Trophoblast cell (in vitro differentiated cells and primary cell): ENCODE data around the gene ZNF688.

Experiments used
- DNase-seq, 2 donors: peaks; one replicate each; pipeline ENCODE4 v3.0.0-alpha.2; 2016
- H2AFZ ChIP-seq: 2 replicates; pipeline ENCODE4 v1.6.1; 2013; ENCODE audit warnings: low read length, moderate library complexity, mild to moderate bottlenecking; ENCODE audit not compliant: insufficient read depth, poor library complexity
- H2AK5ac ChIP-seq: 2 replicates; pipeline ENCODE4 v1.6.1; 2013; ENCODE audit warnings: mild to moderate bottlenecking, low read length
- H2BK120ac ChIP-seq: 2 replicates; pipeline ENCODE4 v1.6.1; 2013; ENCODE audit warnings: low read length, mild to moderate bottlenecking, moderate library complexity; ENCODE audit not compliant: insufficient read depth, poor library complexity
- H2BK12ac ChIP-seq: 2 replicates; pipeline ENCODE4 v1.6.1; 2013; ENCODE audit warnings: mild to moderate bottlenecking, low read length, moderate library complexity
- H2BK5ac ChIP-seq: 2 replicates; pipeline ENCODE4 v1.6.1; 2013; ENCODE audit warnings: low read length, low read depth, moderate library complexity, mild to moderate bottlenecking; ENCODE audit not compliant: poor library complexity
- H3K14ac ChIP-seq: 2 replicates; pipeline ENCODE4 v1.6.1; 2013; ENCODE audit warnings: mild to moderate bottlenecking, low read length
- H3K18ac ChIP-seq: 2 replicates; pipeline ENCODE4 v1.6.1; 2013; ENCODE audit warnings: mild to moderate bottlenecking, low read length
- H3K23ac ChIP-seq: 2 replicates; pipeline ENCODE4 v1.6.1; 2013; ENCODE audit warnings: low read length
- H3K27ac ChIP-seq: 2 replicates; pipeline ENCODE4 v1.5.1; 2013; ENCODE audit warnings: low read depth, mild to moderate bottlenecking, inconsistent platforms, low read length, moderate library complexity
- H3K27me3 ChIP-seq: 2 replicates; pipeline ENCODE4 v1.6.1; 2013; ENCODE audit warnings: inconsistent platforms, mild to moderate bottlenecking, low read length, moderate library complexity; ENCODE audit not compliant: insufficient read depth
- H3K36me3 ChIP-seq, 2 experiments: 1 replicate in 1 of 2; 2 replicates in 1 of 2; pipeline ENCODE4 v1.6.1; 2013; ENCODE audit warnings: low read length in 2 of 2, mild to moderate bottlenecking in 2 of 2, moderate library complexity in 1 of 2; ENCODE audit not compliant: insufficient read depth in 2 of 2, control insufficient read depth in 1 of 2
- H3K4ac ChIP-seq: 2 replicates; pipeline ENCODE4 v1.6.1; 2013; ENCODE audit warnings: low read depth, mild to moderate bottlenecking, low read length, moderate library complexity
- H3K4me1 ChIP-seq, 2 experiments: 1 replicate in 1 of 2; 2 replicates in 1 of 2; pipeline ENCODE4 v1.6.1; 2013; ENCODE audit warnings: low read length in 2 of 2, mild to moderate bottlenecking in 2 of 2, moderate library complexity in 1 of 2; ENCODE audit not compliant: insufficient read depth in 2 of 2, control insufficient read depth in 1 of 2
- H3K4me2 ChIP-seq: 2 replicates; pipeline ENCODE4 v1.6.1; 2013; ENCODE audit warnings: inconsistent platforms, mild to moderate bottlenecking, low read length, moderate library complexity
- H3K4me3 ChIP-seq: 2 replicates; pipeline ENCODE4 v1.5.1; 2013; ENCODE audit warnings: mild to moderate bottlenecking, low read depth, low read length, inconsistent platforms
- H3K79me1 ChIP-seq: one replicate; pipeline ENCODE4 v1.6.1; 2013; ENCODE audit warnings: low read length
- H3K79me2 ChIP-seq: 2 replicates; pipeline ENCODE4 v1.6.1; 2013; ENCODE audit warnings: low read length, mild to moderate bottlenecking; ENCODE audit not compliant: control insufficient read depth, insufficient read depth, poor library complexity
- H3K9ac ChIP-seq: 2 replicates; pipeline ENCODE4 v1.6.1; 2013; ENCODE audit warnings: mild to moderate bottlenecking, low read length
- H3K9me3 ChIP-seq: 2 replicates; pipeline ENCODE4 v1.6.1; 2013; ENCODE audit warnings: low read depth, mild to moderate bottlenecking, control low read depth, inconsistent platforms, low read length; ENCODE audit not compliant: insufficient read depth
- H4K12ac ChIP-seq: 2 replicates; pipeline ENCODE4 v1.6.1; 2013; ENCODE audit warnings: low read depth, mild to moderate bottlenecking, low read length, moderate library complexity
- H4K8ac ChIP-seq: 2 replicates; pipeline ENCODE4 v1.6.1; 2013; ENCODE audit warnings: low read depth, mild to moderate bottlenecking, low read length, moderate library complexity
- H4K91ac ChIP-seq: one replicate; pipeline ENCODE4 v1.6.1; 2013; ENCODE audit warnings: low read depth, mild to moderate bottlenecking, low read length, moderate library complexity
- WGBS: extraction: QIAGEN DNeasy Blood & Tissue Kit; methylation state at CpG from one replicate; pipeline ENCODE4 v1.1.7; 2013; ENCODE audit warnings: missing lambda C conversion rate; ENCODE audit not compliant: insufficient read length, insufficient coverage; ENCODE audit errors: extremely low coverage; 5-methylcytosine and 5-hydroxymethylcytosine counted together

ZNF688 gene

GRCh38 chr16:30533146-30533522 is 38.4 kb downstream of the ZNF688 start:
- H3K14ac ChIP-seq: no peak overlapping the region
- H3K36me3 ChIP-seq: peaks cover 11 to 13% of the 10 kb centered on the region in 2 experiments
- no peak overlapping the region for H3K4me3 ChIP-seq
- H4K91ac ChIP-seq: no peak overlapping the region
- H4K8ac ChIP-seq: no peak overlapping the region
- peaks cover 9% of the 10 kb centered on the region for H3K79me2 ChIP-seq
- H2BK5ac ChIP-seq: no peak overlapping the region
- no peak overlapping the region for H2AFZ ChIP-seq
- no peak overlapping the region for H2AK5ac ChIP-seq
- H3K23ac ChIP-seq: no peak overlapping the region
- peaks cover 18% of the 10 kb centered on the region for H3K79me1 ChIP-seq
- H2BK12ac ChIP-seq: no peak overlapping the region
- no peak overlapping the region for H3K4ac ChIP-seq
- H4K12ac ChIP-seq: no peak overlapping the region
- peaks cover 9 to 24% of the 10 kb centered on the region in 2 experiments for H3K4me1 ChIP-seq
- no peak overlapping the region for H3K9ac ChIP-seq
- H3K27ac ChIP-seq: no peak overlapping the region
- DNase-seq: peak; percentile 53 to 66
- no peak overlapping the region for H3K4me2 ChIP-seq
- H3K27me3 ChIP-seq: no peaks in the 10 kb centered on the region
- H3K9me3 ChIP-seq: no peaks in the 10 kb centered on the region
- H2BK120ac ChIP-seq: no peak overlapping the region
- H3K18ac ChIP-seq: no peak overlapping the region
- no CpG with 5 or more reads among the region's 11 CpGs for WGBS

GRCh38 chr16:30532285-30533145 is 39.0 kb downstream of the ZNF688 start:
- Histone ChIP-seq H3K18ac (peak overlapping the region; percentile 42), H3K4ac (no peak overlapping the region), H2BK120ac (no peak overlapping the region), H3K36me3 (peaks cover 11 to 13% of the 10 kb centered on the region in 2 experiments), H4K8ac (no peak overlapping the region), H4K12ac (no peak overlapping the region), H3K9me3 (no peaks in the 10 kb centered on the region), H2BK12ac (no peak overlapping the region), H2BK5ac (no peak overlapping the region), H3K14ac (no peak overlapping the region), H2AK5ac (no peak overlapping the region), H3K27ac (no peak overlapping the region), H2AFZ (no peak overlapping the region), H3K9ac (no peak overlapping the region), H3K27me3 (no peaks in the 10 kb centered on the region), H3K4me1 (peaks cover 9 to 28% of the 10 kb centered on the region in 2 experiments), H3K23ac (no peak overlapping the region), H3K4me3 (no peak overlapping the region), H3K79me1 (peaks cover 20% of the 10 kb centered on the region), H3K79me2 (peaks cover 9% of the 10 kb centered on the region), H4K91ac (no peak overlapping the region), H3K4me2 (no peak overlapping the region)
- no peak for DNase-seq
- no CpG with 5 or more reads among the region's 57 CpGs for WGBS

- no peaks in the 10 kb centered on the region for H3K9me3 ChIP-seq
- no peak overlapping the region for H3K4ac ChIP-seq
- H3K79me1 ChIP-seq: peaks cover 26% of the 10 kb centered on the region
- H4K8ac ChIP-seq: no peak overlapping the region
- no peak overlapping the region for H2BK5ac ChIP-seq
- H3K27ac ChIP-seq: no peak overlapping the region
- H3K9ac ChIP-seq: peak overlapping the region; percentile 23
- H4K91ac ChIP-seq: no peak overlapping the region
- peak; percentile 27 to 38 for DNase-seq
- no CpG with 5 or more reads among the region's 13 CpGs for WGBS
- no peak overlapping the region for H2BK120ac ChIP-seq
- peaks cover 6 to 26% of the 10 kb centered on the region in 2 experiments for H3K4me1 ChIP-seq
- H3K36me3 ChIP-seq: peaks cover 11 to 13% of the 10 kb centered on the region in 2 experiments
- H4K12ac ChIP-seq: no peak overlapping the region
- H3K23ac ChIP-seq: no peak overlapping the region
- H3K4me3 ChIP-seq: no peak overlapping the region
- H3K79me2 ChIP-seq: peaks cover 15% of the 10 kb centered on the region
- no peak overlapping the region for H3K14ac ChIP-seq
- H2AFZ ChIP-seq: no peak overlapping the region
- no peak overlapping the region for H3K4me2 ChIP-seq
- H3K18ac ChIP-seq: no peak overlapping the region
- H2BK12ac ChIP-seq: no peak overlapping the region
- H3K27me3 ChIP-seq: no peaks in the 10 kb centered on the region
- no peak overlapping the region for H2AK5ac ChIP-seq
These were observed 41.1 kb downstream of the ZNF688 start for GRCh38 chr16:30530163-30531037.

- Histone ChIP-seq H3K4me3 (no peak overlapping the region), H2BK120ac (no peak overlapping the region), H2BK5ac (no peak overlapping the region), H3K4me2 (no peak overlapping the region), H3K27me3 (no peaks in the 10 kb centered on the region), H3K36me3 (peaks cover 22 to 25% of the 10 kb centered on the region in 2 experiments), H3K18ac (no peak overlapping the region), H2AFZ (no peak overlapping the region), H4K91ac (no peak overlapping the region), H3K9ac (no peak overlapping the region), H4K12ac (no peak overlapping the region), H3K14ac (no peak overlapping the region), H3K79me1 (peaks cover 13% of the 10 kb centered on the region), H3K79me2 (peaks cover 6% of the 10 kb centered on the region), H3K4ac (no peak overlapping the region), H3K4me1 (peaks cover 6 to 24% of the 10 kb centered on the region in 2 experiments), H2AK5ac (no peak overlapping the region), H4K8ac (no peak overlapping the region), H3K23ac (no peak overlapping the region), H3K27ac (no peak overlapping the region), H2BK12ac (no peak overlapping the region), H3K9me3 (peaks cover 1% of the 10 kb centered on the region)
- no peak for DNase-seq
- WGBS: no CpG with 5 or more reads among the region's 4 CpGs
These were observed 42.6 kb downstream of the ZNF688 start for GRCh38 chr16:30528799-30529457.
